Measurements from ENCODE around the gene ASGR1. TPM values are rescaled to one million over a fixed set of nuclear protein-coding genes. Genes with fewer than 3 reads are reported as not detected.
"Not testable (repeated sequence)": the region's sequence is repeated elsewhere in the genome, so short reads cannot be mapped to it uniquely, and the experiment has no call there.

ASGR1 gene
- total RNA-seq, 2 experiments from 2014 or later: 0.65 to 1.3 TPM

- ChIA-PET POLR2A (interaction anchor here (1.0 kb wide), 1 partner anchor 92 kb away, joined by 3 read pairs; no protein-coding TSS in a partner anchor), CTCF (interaction anchor here (0.6 to 4.8 kb wide), 11 partner anchors 21 to 133 kb away, joined by 3 to 31 read pairs (median 4); partner anchors contain the start of gene SLC16A11)
Observed at GRCh38 chr17:7137171-7137943, 41.8 kb downstream of the ASGR1 start.

GRCh38 chr17:7136266-7136877 is 42.8 kb downstream of the ASGR1 start:
- ChIA-PET CTCF (interaction anchor here (0.7 to 4.8 kb wide), 14 partner anchors 22 to 296 kb away, joined by 3 to 31 read pairs (median 3); partner anchors contain the start of gene SLC16A11), POLR2A (interaction anchor here (1.0 kb wide), 1 partner anchor 91 kb away, joined by 3 read pairs; no protein-coding TSS in a partner anchor)

- POLR2A ChIA-PET: interaction anchor here (0.8 to 1.2 kb wide), 2 partner anchors 76 to 88 kb away, joined by 3 to 7 read pairs; no protein-coding TSS in a partner anchor
- CTCF ChIA-PET: interaction anchor here (0.9 to 3.3 kb wide), 11 partner anchors 9 to 223 kb away, joined by 3 to 40 read pairs (median 5); no protein-coding TSS in a partner anchor
Observed at GRCh38 chr17:7133916-7134315, 45.3 kb downstream of the ASGR1 start.

- ChIA-PET CTCF (interaction anchor here (0.7 to 3.3 kb wide), 13 partner anchors 9 to 222 kb away, joined by 3 to 40 read pairs (median 4); no protein-coding TSS in a partner anchor), POLR2A (interaction anchor here (0.8 to 1.2 kb wide), 2 partner anchors 75 to 88 kb away, joined by 3 to 7 read pairs; no protein-coding TSS in a partner anchor)
Observed at GRCh38 chr17:7133424-7133823, 45.7 kb downstream of the ASGR1 start.

GRCh38 chr17:7132511-7133094 is 46.6 kb downstream of the ASGR1 start:
- CTCF ChIA-PET: interaction anchor here (0.7 to 3.3 kb wide), 12 partner anchors 8 to 217 kb away, joined by 3 to 40 read pairs (median 4); no protein-coding TSS in a partner anchor
- POLR2A ChIA-PET: interaction anchor here (1.0 to 1.2 kb wide), 2 partner anchors 85 to 87 kb away, joined by 3 to 7 read pairs; no protein-coding TSS in a partner anchor

GRCh38 chr17:7131423-7131791 is 47.8 kb downstream of the ASGR1 start:
- POLR2A ChIA-PET: no interaction called here
- CTCF ChIA-PET: interaction anchor here (1.4 to 2.9 kb wide), 3 partner anchors 10 to 86 kb away, joined by 3 to 23 read pairs (median 4); no protein-coding TSS in a partner anchor

- POLR2A ChIA-PET: no interaction called here
- CTCF ChIA-PET: interaction anchor here (1.2 to 2.9 kb wide), 3 partner anchors 49 to 85 kb away, joined by 3 to 23 read pairs (median 4); no protein-coding TSS in a partner anchor
Observed at GRCh38 chr17:7130621-7131422, 48.3 kb downstream of the ASGR1 start.

- ChIA-PET POLR2A (no interaction called here), CTCF (interaction anchor here (0.6 to 1.3 kb wide), 3 partner anchors 14 to 77 kb away, joined by 3 to 4 read pairs (median 3); partner anchors contain the start of gene ASGR2)
Observed at GRCh38 chr17:7129311-7129710, 49.9 kb downstream of the ASGR1 start.

- CTCF ChIA-PET: interaction anchor here (1.2 kb wide), 1 partner anchor 13 kb away, joined by 3 read pairs; the partner anchor contains the start of gene ASGR2
Observed at GRCh38 chr17:7128160-7128559, 51.0 kb downstream of the ASGR1 start.

GRCh38 chr17:7127501-7127900 is 51.7 kb downstream of the ASGR1 start:
- CTCF ChIA-PET, POLR2A ChIA-PET: not testable (repeated sequence)

More at GRCh38 chr17:7128160-7128559, 51.0 kb downstream of the ASGR1 start:
- POLR2A ChIA-PET: no interaction called here

GRCh38 chr17:7126386-7126785 is 52.8 kb downstream of the ASGR1 start:
- CTCF ChIA-PET, POLR2A ChIA-PET: not testable (repeated sequence)

GRCh38 chr17:7124923-7125322 is 54.2 kb downstream of the ASGR1 start:
- ChIA-PET POLR2A (no interaction called here), CTCF (interaction anchor here (1.7 kb wide), 1 partner anchor 9 kb away, joined by 4 read pairs; no protein-coding TSS in a partner anchor)

GRCh38 chr17:7123844-7124243 is 55.3 kb downstream of the ASGR1 start:
- CTCF ChIA-PET: interaction anchor here (1.7 kb wide), 1 partner anchor 10 kb away, joined by 4 read pairs; no protein-coding TSS in a partner anchor
- POLR2A ChIA-PET: no interaction called here

Other genes starting within 250 kb of the ASGR1 start
- not detected for gene ALOX12, start 183.3 kb downstream of the ASGR1 start, total RNA-seq
- 100 to 1,000 TPM; 143 to 144 TPM for gene RNASEK, start 166.7 kb downstream of the ASGR1 start, total RNA-seq
- 1 to 10 TPM in 1 of 2 experiments, under 1 TPM in 1; 0.86 to 1.0 TPM for gene BCL6B, start 156.3 kb downstream of the ASGR1 start, total RNA-seq
- 10 to 100 TPM; 10.1 to 10.5 TPM for gene SLC16A13, start 143.4 kb downstream of the ASGR1 start, total RNA-seq
- 1 to 10 TPM; 1.9 to 2.3 TPM for gene SLC16A11, start 135.3 kb downstream of the ASGR1 start, total RNA-seq
- not detected for gene CLEC10A, start 99.1 kb downstream of the ASGR1 start, total RNA-seq
- gene ASGR2, start 64.5 kb downstream of the ASGR1 start, total RNA-seq: not detected
- 1 to 10 TPM; 4.5 to 4.6 TPM for gene DLG4, start 40.5 kb upstream of the ASGR1 start, total RNA-seq
- gene ACADVL, start 40.6 kb upstream of the ASGR1 start, total RNA-seq: 100 to 1,000 TPM; 254 to 269 TPM
- gene DVL2, start 55.1 kb upstream of the ASGR1 start, total RNA-seq: 10 to 100 TPM; 64.4 to 68.9 TPM
- 10 to 100 TPM; 40.7 to 43.7 TPM for gene PHF23, start 60.1 kb upstream of the ASGR1 start, total RNA-seq
- gene GABARAP, start 63.1 kb upstream of the ASGR1 start, total RNA-seq: 100 to 1,000 TPM; 131 to 135 TPM
- 100 to 1,000 TPM; 202 to 207 TPM for gene CTDNEP1, start 72.4 kb upstream of the ASGR1 start, total RNA-seq
- 100 to 1,000 TPM; 107 to 110 TPM for gene ELP5, start 72.8 kb upstream of the ASGR1 start, total RNA-seq
- 1 to 10 TPM; 1.2 to 1.5 TPM for gene CLDN7, start 83.1 kb upstream of the ASGR1 start, total RNA-seq
- gene SLC2A4, start 102.3 kb upstream of the ASGR1 start, total RNA-seq: under 1 TPM; 0.11 to 0.34 TPM
- under 1 TPM; 0.10 to 0.55 TPM for gene YBX2, start 115.3 kb upstream of the ASGR1 start, total RNA-seq
- 1,000 to 10,000 TPM; 1,619 to 1,670 TPM for gene EIF5A, start 128.3 kb upstream of the ASGR1 start, total RNA-seq
- gene GPS2, start 136.0 kb upstream of the ASGR1 start, total RNA-seq: 10 to 100 TPM; 68.8 to 69.5 TPM
- gene NEURL4, start 150.0 kb upstream of the ASGR1 start, total RNA-seq: 10 to 100 TPM; 59.2 to 59.4 TPM
- gene ACAP1, start 157.2 kb upstream of the ASGR1 start, total RNA-seq: 100 to 1,000 TPM; 234 to 241 TPM
- 1 to 10 TPM; 6.4 to 7.2 TPM for gene KCTD11, start 172.8 kb upstream of the ASGR1 start, total RNA-seq
- gene TMEM95, start 175.8 kb upstream of the ASGR1 start, total RNA-seq: not detected
- gene TNK1, start 201.7 kb upstream of the ASGR1 start, total RNA-seq: 1 to 10 TPM; 4.6 to 5.6 TPM
- gene PLSCR3, start 215.2 kb upstream of the ASGR1 start, total RNA-seq: 10 to 100 TPM; 70.8 to 74.4 TPM
- gene TMEM256, start 224.7 kb upstream of the ASGR1 start, total RNA-seq: 10 to 100 TPM; 50.1 to 51.6 TPM
- 1 to 10 TPM; 6.6 to 7.9 TPM for gene NLGN2, start 228.5 kb upstream of the ASGR1 start, total RNA-seq
- not detected for gene SPEM1, start 241.0 kb upstream of the ASGR1 start, total RNA-seq
- gene SPEM2, start 246.2 kb upstream of the ASGR1 start, total RNA-seq: not detected
- gene SPEM3, start 249.5 kb upstream of the ASGR1 start, total RNA-seq: not detected

Data from activated CD8-positive, alpha-beta memory T cell treated with anti-CD3 and anti-CD28 coated beads for 36 hours (primary cell).